RWPE2 (cell line): ENCODE results near the gene CFDP1.

Experiments used
- ATAC-seq: fragments of 200-7000 bp; cut with Tn5 transposase; 3 replicates; pipeline ENCODE4 v1.9.1; 2021; ENCODE audit warnings: low read depth
- DNase-seq: peaks from one replicate; pipeline ENCODE4 v3.0.0-alpha.2; 2020; ENCODE audit warnings: low spot score
- H3K27ac ChIP-seq: fragments of 450-650 bp; 2 replicates; pipeline ENCODE4 v1.5.1; 2017; ENCODE audit warnings: mild to moderate bottlenecking; ENCODE audit not compliant: poor library complexity, severe bottlenecking
- H3K27me3 ChIP-seq: fragments of 250-450 bp; sonication (Bioruptor Pico); 2 replicates; pipeline ENCODE4 v1.5.1; 2021; ENCODE audit warnings: mild to moderate bottlenecking, moderate library complexity; ENCODE audit not compliant: insufficient read depth, poor library complexity, severe bottlenecking
- H3K36me3 ChIP-seq: fragments of 250-450 bp; sonication (Bioruptor Pico); 2 replicates; pipeline ENCODE4 v1.5.1; 2020; ENCODE audit warnings: low read depth, mild to moderate bottlenecking, moderate library complexity
- H3K4me1 ChIP-seq: fragments of 250-450 bp; sonication (Bioruptor Pico); 2 replicates; pipeline ENCODE4 v1.5.1; 2021; ENCODE audit warnings: mild to moderate bottlenecking, moderate library complexity; ENCODE audit not compliant: insufficient read depth, poor library complexity, severe bottlenecking
- H3K4me3 ChIP-seq: fragments of 250-450 bp; sonication (Bioruptor Pico); 2 replicates; pipeline ENCODE4 v1.5.1; 2021; ENCODE audit warnings: mild to moderate bottlenecking, moderate library complexity; ENCODE audit not compliant: severe bottlenecking
- H3K9me3 ChIP-seq: fragments of 250-450 bp; sonication (Bioruptor Pico); 2 replicates; pipeline ENCODE4 v1.5.1; 2021; ENCODE audit warnings: mild to moderate bottlenecking, moderate library complexity; ENCODE audit not compliant: severe bottlenecking
- TF ChIP-seq, protein P1 (sequence below): fragments of 450-650 bp; IDR thresholded peaks from one replicate; pipeline ENCODE4 v1.5.1; 2017; ENCODE audit warnings: mild to moderate bottlenecking, moderate library complexity; ENCODE audit not compliant: poor library complexity, severe bottlenecking

Gene CFDP1

DNA sequence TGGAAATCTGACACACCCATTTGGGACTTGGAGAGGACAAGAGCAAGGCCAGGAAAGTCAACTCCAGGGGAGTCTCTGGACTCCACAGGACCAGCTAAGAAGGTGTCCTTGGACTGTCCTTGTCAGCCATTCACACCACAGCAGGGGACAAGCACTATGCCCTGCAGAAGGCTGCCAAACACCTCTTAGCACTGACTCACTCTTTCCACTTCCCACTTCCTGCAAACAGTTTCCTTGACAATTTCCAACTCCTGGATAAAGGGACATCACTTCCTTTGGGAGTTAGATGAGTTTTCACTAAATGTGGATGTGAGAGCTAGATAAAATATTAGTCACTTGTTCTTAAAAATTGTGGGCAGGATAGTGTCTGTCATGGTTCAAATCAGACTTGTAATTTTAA is 144.1 kb downstream of the CFDP1 start:
- Histone ChIP-seq H3K9me3 (no peaks in the 10 kb centered on the region), H3K27me3 (no peaks in the 10 kb centered on the region), H3K4me1 (peaks cover 9% of the 10 kb centered on the region), H3K27ac (peak overlapping the region; percentile 2), H3K36me3 (peaks cover 20% of the 10 kb centered on the region), H3K4me3 (no peak overlapping the region)
- TF ChIP-seq, protein P1, sequence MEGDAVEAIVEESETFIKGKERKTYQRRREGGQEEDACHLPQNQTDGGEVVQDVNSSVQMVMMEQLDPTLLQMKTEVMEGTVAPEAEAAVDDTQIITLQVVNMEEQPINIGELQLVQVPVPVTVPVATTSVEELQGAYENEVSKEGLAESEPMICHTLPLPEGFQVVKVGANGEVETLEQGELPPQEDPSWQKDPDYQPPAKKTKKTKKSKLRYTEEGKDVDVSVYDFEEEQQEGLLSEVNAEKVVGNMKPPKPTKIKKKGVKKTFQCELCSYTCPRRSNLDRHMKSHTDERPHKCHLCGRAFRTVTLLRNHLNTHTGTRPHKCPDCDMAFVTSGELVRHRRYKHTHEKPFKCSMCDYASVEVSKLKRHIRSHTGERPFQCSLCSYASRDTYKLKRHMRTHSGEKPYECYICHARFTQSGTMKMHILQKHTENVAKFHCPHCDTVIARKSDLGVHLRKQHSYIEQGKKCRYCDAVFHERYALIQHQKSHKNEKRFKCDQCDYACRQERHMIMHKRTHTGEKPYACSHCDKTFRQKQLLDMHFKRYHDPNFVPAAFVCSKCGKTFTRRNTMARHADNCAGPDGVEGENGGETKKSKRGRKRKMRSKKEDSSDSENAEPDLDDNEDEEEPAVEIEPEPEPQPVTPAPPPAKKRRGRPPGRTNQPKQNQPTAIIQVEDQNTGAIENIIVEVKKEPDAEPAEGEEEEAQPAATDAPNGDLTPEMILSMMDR, result no peak
- 0 out of 3 replicates have a peak, but pooled peaks have one; percentile 45 for ATAC-seq
- no peak for DNase-seq

DNA sequence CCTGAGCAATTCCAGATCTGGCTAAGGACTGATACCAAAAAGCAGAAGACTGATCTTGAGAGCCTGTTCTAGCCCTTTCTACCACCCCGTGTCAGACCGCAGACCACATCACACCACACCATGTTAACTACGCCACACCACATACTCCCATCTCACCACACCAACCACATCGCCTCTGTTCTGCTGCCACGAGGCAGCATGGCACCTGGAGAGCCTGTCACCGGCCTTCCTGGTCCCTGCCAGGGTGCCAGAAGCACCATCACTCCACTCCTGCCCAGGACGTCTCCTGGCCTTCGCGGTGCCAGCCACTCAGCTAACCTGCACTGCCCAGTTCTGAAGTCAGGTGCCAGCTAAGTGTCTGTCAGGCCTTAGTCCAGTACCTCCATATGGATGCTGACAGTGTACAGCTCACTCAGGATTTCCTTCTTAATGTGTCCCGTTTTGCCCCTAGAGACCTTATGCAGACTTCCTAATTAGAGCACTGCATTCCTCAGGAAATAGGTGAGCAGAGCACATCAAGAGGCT is 144.6 kb downstream of the CFDP1 start:
- no peaks in the 10 kb centered on the region for H3K27me3 ChIP-seq
- DNase-seq (no peak), ATAC-seq (no peak; the same call in 2 of the 3 replicates)
- H3K4me1 ChIP-seq, result peaks cover 9% of the 10 kb centered on the region
- TF ChIP-seq, protein P1, result no peak
- H3K9me3 ChIP-seq, result no peaks in the 10 kb centered on the region
- H3K4me3 ChIP-seq, result no peak overlapping the region
- H3K36me3 ChIP-seq, result peaks cover 16% of the 10 kb centered on the region
- H3K27ac ChIP-seq, result peak overlapping the region; percentile 2

- H3K27ac ChIP-seq, result peak overlapping the region; percentile 2
- TF ChIP-seq, protein P1, result no peak
- H3K27me3 ChIP-seq, result no peaks in the 10 kb centered on the region
- H3K4me3 ChIP-seq, result no peak overlapping the region
- ATAC-seq (no peak), DNase-seq (no peak)
- H3K36me3 ChIP-seq, result peaks cover 12% of the 10 kb centered on the region
- no peaks in the 10 kb centered on the region for H3K9me3 ChIP-seq
- H3K4me1 ChIP-seq, result peaks cover 9% of the 10 kb centered on the region
These were observed 145.1 kb downstream of the CFDP1 start for GRCh38 chr16:75288181-75288580.

GRCh38 chr16:75287708-75288107 is 145.6 kb downstream of the CFDP1 start:
- H3K27ac ChIP-seq, result no peak overlapping the region
- no peaks in the 10 kb centered on the region for H3K9me3 ChIP-seq
- no peak for DNase-seq
- TF ChIP-seq, protein P1, result no peak
- H3K4me1 ChIP-seq, result peaks cover 12% of the 10 kb centered on the region
- ATAC-seq, result no peak
- H3K4me3 ChIP-seq, result no peak overlapping the region
- peaks cover 7% of the 10 kb centered on the region for H3K36me3 ChIP-seq
- H3K27me3 ChIP-seq, result no peaks in the 10 kb centered on the region

DNA sequence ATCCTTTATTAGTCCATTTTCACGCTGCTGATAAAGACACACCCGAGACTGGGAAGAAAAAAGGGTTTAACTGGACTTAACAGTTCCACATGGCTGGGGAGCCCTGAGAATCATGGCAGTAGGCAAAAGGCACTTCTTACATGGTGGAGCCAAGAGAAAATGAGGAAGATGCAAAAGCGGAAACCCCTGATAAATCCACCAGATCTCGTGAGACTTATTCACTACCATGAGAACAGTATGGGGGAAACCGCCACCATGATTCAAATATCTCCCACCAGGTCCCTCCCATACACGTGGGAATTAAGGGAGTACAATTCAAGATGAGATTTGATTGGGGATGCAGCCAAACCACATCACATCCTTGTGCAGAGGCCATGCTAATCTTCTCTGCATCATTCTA is 146.9 kb downstream of the CFDP1 start:
- TF ChIP-seq, protein P1, result no peak
- DNase-seq, result no peak
- H3K4me1 ChIP-seq, result peaks cover 17% of the 10 kb centered on the region
- no peaks in the 10 kb centered on the region for H3K27me3 ChIP-seq
- H3K36me3 ChIP-seq, result no peaks in the 10 kb centered on the region
- H3K27ac ChIP-seq, result no peak overlapping the region
- no peak for ATAC-seq
- H3K9me3 ChIP-seq, result no peaks in the 10 kb centered on the region
- no peak overlapping the region for H3K4me3 ChIP-seq
